HUES48 (cell line): ENCODE data around the gene GNPAT.
"Not testable (repeated sequence)": the region's sequence is repeated elsewhere in the genome, so short reads cannot be mapped to it uniquely, and the experiment has no call there.

Experiments used
- H3K27ac ChIP-seq: one replicate; pipeline ENCODE4 v1.7.0; 2013; ENCODE audit warnings: low read depth, low read length, inconsistent platforms
- H3K27me3 ChIP-seq: 2 replicates; pipeline ENCODE4 v1.6.1; 2013; ENCODE audit warnings: mild to moderate bottlenecking, low read length; ENCODE audit not compliant: control insufficient read depth, insufficient read depth
- H3K36me3 ChIP-seq: 2 replicates; pipeline ENCODE4 v1.6.1; 2013; ENCODE audit warnings: low read length; ENCODE audit not compliant: control insufficient read depth, insufficient read depth
- H3K4me1 ChIP-seq: 2 replicates; pipeline ENCODE4 v1.6.1; 2013; ENCODE audit warnings: mild to moderate bottlenecking, low read length; ENCODE audit not compliant: control insufficient read depth, insufficient read depth
- H3K4me3 ChIP-seq: 2 replicates; pipeline ENCODE4 v1.5.1; 2013; ENCODE audit warnings: mild to moderate bottlenecking, low read depth, low read length
- H3K9ac ChIP-seq: 2 replicates; pipeline ENCODE4 v1.6.1; 2013; ENCODE audit warnings: mild to moderate bottlenecking, low read depth, low read length, moderate library complexity
- H3K9me3 ChIP-seq: 2 replicates; pipeline ENCODE4 v1.6.1; 2013; ENCODE audit warnings: low read length; ENCODE audit not compliant: control insufficient read depth, insufficient read depth

The GNPAT gene

DNA sequence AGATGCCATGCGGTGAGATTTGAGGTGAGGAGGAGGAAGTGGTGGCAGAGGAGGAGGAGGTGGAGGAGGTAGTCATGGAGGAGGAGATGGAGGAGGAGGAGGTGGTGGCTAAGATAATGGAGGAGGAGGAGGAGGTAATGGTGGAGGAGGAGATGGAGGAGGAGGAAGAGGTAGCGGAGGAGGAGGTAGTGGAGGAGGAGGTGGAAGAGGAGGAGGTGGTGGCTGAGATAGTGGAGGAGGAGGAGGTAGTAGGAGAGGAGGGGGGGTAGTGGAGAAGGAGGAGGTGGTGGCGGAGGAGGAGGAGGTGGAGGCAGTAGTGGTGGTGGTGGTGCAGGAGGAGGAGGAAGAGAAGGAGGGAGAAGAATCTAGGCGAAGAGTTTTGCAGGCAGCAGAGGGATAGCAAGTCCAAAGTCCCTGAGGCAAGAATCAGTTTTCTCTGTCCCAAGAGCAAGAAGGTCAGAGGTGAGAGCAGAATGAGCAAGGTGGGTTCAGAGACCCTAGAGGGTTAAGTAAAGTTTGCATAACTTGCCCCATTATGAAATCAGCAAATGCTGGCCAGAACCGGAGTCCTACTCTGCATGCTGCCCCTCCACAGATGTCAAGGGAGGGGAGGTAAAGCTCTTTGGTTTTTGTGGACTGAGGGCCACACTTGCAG is 38.9 kb upstream of the GNPAT start:
- H3K9me3 ChIP-seq = no peaks in the 10 kb centered on the region
- H3K27me3 ChIP-seq = peaks cover 60% of the 10 kb centered on the region
- H3K36me3 ChIP-seq = no peaks in the 10 kb centered on the region
- H3K9ac ChIP-seq = no peak overlapping the region
- no peak overlapping the region for H3K4me3 ChIP-seq
- no peak overlapping the region for H3K27ac ChIP-seq
- no peaks in the 10 kb centered on the region for H3K4me1 ChIP-seq

GRCh38 chr1:231203259-231204057 is 37.6 kb upstream of the GNPAT start:
- Histone ChIP-seq H3K27me3 (peaks cover 66% of the 10 kb centered on the region), H3K9ac (no peak overlapping the region), H3K27ac (no peak overlapping the region), H3K9me3 (no peaks in the 10 kb centered on the region), H3K36me3 (no peaks in the 10 kb centered on the region), H3K4me1 (no peaks in the 10 kb centered on the region), H3K4me3 (no peak overlapping the region)

GRCh38 chr1:231206856-231207255 is 34.2 kb upstream of the GNPAT start:
- H3K4me1 ChIP-seq = no peaks in the 10 kb centered on the region
- peaks cover 75% of the 10 kb centered on the region for H3K27me3 ChIP-seq
- no peaks in the 10 kb centered on the region for H3K9me3 ChIP-seq
- no peak overlapping the region for H3K4me3 ChIP-seq
- no peak overlapping the region for H3K9ac ChIP-seq
- H3K27ac ChIP-seq = no peak overlapping the region
- no peaks in the 10 kb centered on the region for H3K36me3 ChIP-seq

GRCh38 chr1:231207437-231207836 is 33.6 kb upstream of the GNPAT start:
- no peaks in the 10 kb centered on the region for H3K9me3 ChIP-seq
- no peak overlapping the region for H3K4me3 ChIP-seq
- H3K27ac ChIP-seq = no peak overlapping the region
- H3K4me1 ChIP-seq = no peaks in the 10 kb centered on the region
- no peaks in the 10 kb centered on the region for H3K36me3 ChIP-seq
- no peak overlapping the region for H3K9ac ChIP-seq
- peaks cover 76% of the 10 kb centered on the region for H3K27me3 ChIP-seq

- H3K4me3 ChIP-seq = no peak overlapping the region
- peaks cover 78% of the 10 kb centered on the region for H3K27me3 ChIP-seq
- no peak overlapping the region for H3K9ac ChIP-seq
- no peak overlapping the region for H3K27ac ChIP-seq
- no peaks in the 10 kb centered on the region for H3K9me3 ChIP-seq
- no peaks in the 10 kb centered on the region for H3K4me1 ChIP-seq
- H3K36me3 ChIP-seq = no peaks in the 10 kb centered on the region
These were observed 32.0 kb upstream of the GNPAT start for GRCh38 chr1:231208980-231209379.

GRCh38 chr1:231209531-231209930 is 31.5 kb upstream of the GNPAT start:
- no peaks in the 10 kb centered on the region for H3K4me1 ChIP-seq
- H3K9ac ChIP-seq = no peak overlapping the region

GRCh38 chr1:231210126-231210525 is 30.9 kb upstream of the GNPAT start:
- H3K4me1 ChIP-seq = no peaks in the 10 kb centered on the region

More at GRCh38 chr1:231209531-231209930, 31.5 kb upstream of the GNPAT start:
- Histone ChIP-seq H3K27ac (no peak overlapping the region), H3K36me3 (no peaks in the 10 kb centered on the region), H3K4me3 (no peak overlapping the region), H3K9me3 (no peaks in the 10 kb centered on the region), H3K27me3 (peaks cover 78% of the 10 kb centered on the region)

GRCh38 chr1:231211005-231211857 is 29.8 kb upstream of the GNPAT start:
- H3K4me3 ChIP-seq = peak overlapping the region; percentile 1; the same call in 1 of the 2 replicates
- H3K27ac ChIP-seq = peak overlapping the region; percentile 39
- no peaks in the 10 kb centered on the region for H3K9me3 ChIP-seq
- peaks cover 88% of the 10 kb centered on the region for H3K27me3 ChIP-seq
- H3K9ac ChIP-seq = no peak overlapping the region
- H3K4me1 ChIP-seq = no peaks in the 10 kb centered on the region
- H3K36me3 ChIP-seq = no peaks in the 10 kb centered on the region

More at GRCh38 chr1:231210126-231210525, 30.9 kb upstream of the GNPAT start:
- Histone ChIP-seq H3K36me3 (no peaks in the 10 kb centered on the region), H3K4me3 (no peak overlapping the region), H3K27me3 (peaks cover 78% of the 10 kb centered on the region), H3K9ac (no peak overlapping the region), H3K27ac (no peak overlapping the region), H3K9me3 (no peaks in the 10 kb centered on the region)

DNA sequence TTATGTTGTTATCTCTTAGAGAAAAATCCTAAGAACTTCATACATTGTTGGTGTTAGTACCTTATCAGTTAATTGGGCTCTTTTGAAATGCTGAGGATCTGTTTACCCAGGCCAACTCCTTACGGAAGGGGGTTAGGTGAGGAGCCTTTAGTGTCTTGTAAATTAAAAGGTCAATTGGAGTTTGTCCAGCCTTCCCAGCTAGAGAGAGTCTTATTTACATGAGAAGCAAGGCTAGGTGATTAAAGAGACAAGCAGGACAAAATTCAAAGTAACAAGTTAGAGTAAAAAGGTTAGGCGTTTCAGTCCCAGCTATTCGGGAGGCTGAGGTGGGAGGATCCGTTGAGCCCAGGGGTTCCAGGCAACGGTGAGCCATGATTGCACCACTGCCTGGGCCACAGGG is 28.7 kb upstream of the GNPAT start:
- peaks cover 89% of the 10 kb centered on the region for H3K27me3 ChIP-seq
- H3K9ac ChIP-seq, H3K9me3 ChIP-seq, H3K36me3 ChIP-seq, H3K4me1 ChIP-seq, H3K4me3 ChIP-seq: not testable (repeated sequence)
- H3K27ac ChIP-seq = peak overlapping the region; percentile 17

DNA sequence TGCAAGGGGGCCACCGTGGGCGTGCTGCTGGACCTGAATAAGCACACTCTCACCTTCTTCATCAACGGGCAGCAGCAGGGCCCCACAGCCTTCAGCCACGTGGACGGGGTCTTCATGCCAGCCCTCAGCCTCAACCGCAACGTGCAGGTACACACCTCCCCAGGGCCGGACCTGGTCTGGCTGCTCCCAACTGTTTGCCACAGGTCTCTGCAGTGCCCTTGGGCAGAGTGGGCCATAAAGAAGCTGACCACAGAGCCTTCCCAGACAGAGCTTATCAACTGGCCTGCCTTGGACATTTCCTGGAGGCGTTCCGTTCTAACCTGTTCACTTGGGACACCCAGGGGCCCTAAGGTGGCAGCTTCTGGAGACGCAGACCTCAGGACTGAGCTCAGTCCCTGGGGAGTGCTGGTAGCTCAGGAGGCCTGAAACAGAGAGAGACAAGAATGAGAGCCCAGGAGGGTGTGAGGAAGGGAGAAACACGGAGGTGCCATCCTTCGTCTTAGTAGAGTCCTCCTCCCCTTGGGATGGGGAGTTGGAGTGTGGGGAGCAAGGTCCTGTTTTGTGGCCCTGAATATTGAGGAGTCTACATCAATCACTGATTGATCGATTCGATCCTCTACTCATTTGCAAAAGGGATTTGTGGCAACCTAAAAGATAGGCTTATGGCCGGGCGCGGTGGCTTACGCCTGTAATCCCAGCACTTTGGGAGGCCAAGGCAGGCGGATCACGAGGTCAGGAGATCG is 27.0 kb upstream of the GNPAT start:
- H3K4me3 ChIP-seq = no peak overlapping the region
- no peaks in the 10 kb centered on the region for H3K4me1 ChIP-seq
- H3K9ac ChIP-seq = no peak overlapping the region
- no peaks in the 10 kb centered on the region for H3K9me3 ChIP-seq
- H3K27ac ChIP-seq = no peak overlapping the region
- peaks cover 96% of the 10 kb centered on the region for H3K27me3 ChIP-seq
- H3K36me3 ChIP-seq = no peaks in the 10 kb centered on the region
